HepG2 (cell line): ENCODE measurements around the gene CDH23. TPM values are rescaled to one million over a fixed set of nuclear protein-coding genes. Genes with fewer than 3 reads are reported as not detected.

Source experiments
- ATAC-seq: fragments of 200-7000 bp; cut with Tn5 transposase; 3 replicates; pipeline ENCODE4 v1.9.1; 2020; ENCODE audit warnings: mild to moderate bottlenecking, moderate library complexity
- BruUV-seq: library from RNA; stranded (reverse); fragments of 400-500 nt; replicated peaks from 2 replicates; lab custom pipeline; 2021; lab: Mats Ljungman, UMichigan
- CTCF ChIA-PET: fragments of 300-600 bp; formaldehyde crosslinking; extraction: SDS; loops from one replicate; lab custom pipeline; 2021; ENCODE audit warnings: low total read pairs, inconsistent platforms, low intra/inter-chr PET ratio; lab: Yijun Ruan, JAX
- POLR2A ChIA-PET: fragments of 350-600 bp; sonication (Branson Sonifier 250); formaldehyde crosslinking; loops from one replicate; lab custom pipeline; 2020; ENCODE audit warnings: antibody characterized with exemption, inconsistent platforms; lab: Yijun Ruan, JAX
- DNase-seq: peaks from one replicate; pipeline ENCODE4 v3.0.0-alpha.2; 2015; ENCODE audit warnings: low spot score
- FAIRE-seq: peaks from 3 replicates; lab custom pipeline; 2011; peaks lifted over from hg19 to GRCh38; lab: Jason Lieb, UNC
- H2AFZ ChIP-seq: one replicate; pipeline ENCODE4 v1.6.1; 2011; ENCODE audit warnings: low read length, inconsistent platforms
- H3K27ac ChIP-seq: fragments of 300-600 bp; 3 replicates; pipeline ENCODE4 v1.8.0; 2011; ENCODE audit warnings: mixed run types, mild to moderate bottlenecking, mixed read lengths, low read length, inconsistent platforms; ENCODE audit not compliant: insufficient read depth; ENCODE audit errors: extremely low read length
- H3K27me3 ChIP-seq, 2 experiments: fragments of 200-600 bp in 1 of 2; 2 replicates in 1 of 2; 3 replicates in 1 of 2; pipeline versions ENCODE4 v1.6.0 to v1.8.0; 2011; ENCODE audit warnings: low read length in 2 of 2, mild to moderate bottlenecking in 2 of 2, moderate library complexity in 2 of 2, inconsistent platforms in 1 of 2; ENCODE audit not compliant: insufficient read depth in 2 of 2, control insufficient read depth in 1 of 2
- H3K36me3 ChIP-seq, 2 experiments: fragments of 200-600 bp in 1 of 2; replicated peaks in 1 of 2; 2 replicates in 1 of 2; 3 replicates in 1 of 2; pipeline versions ENCODE4 v1.5.1 to v1.8.0; 2011; ENCODE audit warnings: low read length in 2 of 2, inconsistent platforms in 1 of 2; ENCODE audit not compliant: insufficient read depth in 2 of 2, control insufficient read depth in 1 of 2
- H3K4me1 ChIP-seq: 2 replicates; pipeline ENCODE4 v1.5.1; 2012; ENCODE audit warnings: low read length, inconsistent platforms; ENCODE audit not compliant: insufficient read depth
- H3K4me2 ChIP-seq: 2 replicates; pipeline ENCODE4 v1.6.0; 2011; ENCODE audit warnings: low read depth, low read length, inconsistent platforms
- H3K4me3 ChIP-seq, 3 experiments: fragments of 200-600 bp in 1 of 3; sonication (generic), shearing (Covaris generic) in 1 of 3; replicated peaks in 1 of 3; 2 replicates each; pipeline ENCODE4 v1.5.1; 2011 to 2016; ENCODE audit warnings: low read length in 3 of 3, inconsistent platforms in 2 of 3, low read depth in 2 of 3, mild to moderate bottlenecking in 2 of 3, control low read depth in 1 of 3, mixed read lengths in 1 of 3; ENCODE audit not compliant: insufficient read depth in 1 of 3
- H3K79me2 ChIP-seq: one replicate; pipeline ENCODE4 v1.6.1; 2011; ENCODE audit warnings: low read length, inconsistent platforms; ENCODE audit not compliant: insufficient read depth
- H3K9ac ChIP-seq: 2 replicates; pipeline ENCODE4 v1.6.0; 2011; ENCODE audit warnings: mild to moderate bottlenecking, low read depth, low read length, inconsistent platforms; ENCODE audit not compliant: insufficient read depth
- H3K9me3 ChIP-seq: 2 replicates; pipeline ENCODE4 v1.5.1; 2012; ENCODE audit warnings: mild to moderate bottlenecking, low read length
- H4K20me1 ChIP-seq: 2 replicates; pipeline ENCODE4 v1.6.0; 2011; ENCODE audit warnings: inconsistent platforms, mild to moderate bottlenecking, low read length, moderate library complexity; ENCODE audit not compliant: insufficient read depth
- DRAP1 ChIP-seq: IDR thresholded peaks from 2 replicates; pipeline ENCODE4 v1.6.1; 2016; ENCODE audit warnings: missing genetic modification reagents, missing compliant biosample characterization
- KDM6A ChIP-seq: IDR thresholded peaks from 2 replicates; pipeline ENCODE4 v1.6.1; 2016; ENCODE audit warnings: low read depth
- PBX2 ChIP-seq: IDR thresholded peaks from 2 replicates; pipeline ENCODE4 v1.6.1; 2016; ENCODE audit warnings: control low read depth
- PHB2 ChIP-seq: fragments of 450-650 bp; IDR thresholded peaks from 2 replicates; pipeline ENCODE4 v1.6.1; 2018; ENCODE audit not compliant: partially characterized antibody
- POLR2AphosphoS2 ChIP-seq: IDR thresholded peaks from 2 replicates; pipeline ENCODE4 v1.6.1; 2011; ENCODE audit warnings: low read depth, low read length, improper control_type of control experiment
- RBFOX2 ChIP-seq: fragments of 200-400 bp; formaldehyde crosslinking; IDR thresholded peaks from 2 replicates; pipeline ENCODE4 v1.6.1; 2017; ENCODE audit warnings: low read depth, mild to moderate bottlenecking, low read length
- SMAD3 ChIP-seq: sonication (generic); formaldehyde crosslinking; IDR thresholded peaks from 2 replicates; pipeline ENCODE4 v1.4.0; 2020; ENCODE audit warnings: missing genetic modification reagents
- ZMYM2 ChIP-seq: sonication (generic); formaldehyde crosslinking; IDR thresholded peaks from 2 replicates; pipeline ENCODE4 v1.8.0; 2022; ENCODE audit warnings: mild to moderate bottlenecking, missing genetic modification reagents
- ZNF260 ChIP-seq: sonication (generic); formaldehyde crosslinking; IDR thresholded peaks from 2 replicates; pipeline ENCODE4 v1.4.0; 2020; ENCODE audit warnings: missing genetic modification reagents, low read depth, mild to moderate bottlenecking, borderline replicate concordance
- ZNF33A ChIP-seq: sonication (generic); formaldehyde crosslinking; IDR thresholded peaks from 2 replicates; pipeline ENCODE4 v1.5.1; 2020; ENCODE audit warnings: missing genetic modification reagents, mild to moderate bottlenecking, moderate library complexity, borderline replicate concordance
- ZZZ3 ChIP-seq: sonication (generic); formaldehyde crosslinking; IDR thresholded peaks from 2 replicates; pipeline ENCODE4 v1.4.0; 2020; ENCODE audit warnings: missing genetic modification reagents, mild to moderate bottlenecking, borderline replicate concordance
- whole genome bisulfite sequencing: methylation state at CpG from one replicate; pipeline ENCODE4 v1.1.6; 2017; ENCODE audit warnings: low lambda C conversion rate; 5-methylcytosine and 5-hydroxymethylcytosine counted together
- in situ Hi-C: cut with HindIII; loops from 2 replicates; pipeline ENCODE4 v1.10.0; 2017; ENCODE audit warnings: low pct_unique_long_range_greater_than_20kb; ENCODE audit not compliant: extremely low pct_ligation_motif_present
- intact Hi-C: fragments of 100-400 bp; cut with micrococcal nuclease; formaldehyde crosslinking; loops from one replicate; pipeline ENCODE4 v1.10.0; 2022; ENCODE audit not compliant: unreplicated experiment
- polyA plus RNA-seq, 8 experiments: library from polyadenylated mRNA; depleted of rRNA in 3 of 8; stranded (reverse) in 7 of 8; unstranded in 1 of 8; fragments of >200 nt; fragmentation: Illumina TruSeq in 4 of 8; extraction: Trizol in 4 of 8; gene quantifications; 2 replicates each; pipeline versions ENCODE4 v1.2.1 to v1.2.3, GENCODE V29; 2011 to 2016; ENCODE audit warnings: low read depth in 4 of 8, missing spikeins in 1 of 8, mixed read lengths in 1 of 8; ENCODE audit not compliant: insufficient read depth in 1 of 8
- total RNA-seq, 5 experiments: library from RNA; depleted of rRNA; stranded (reverse); fragments of >200 nt; fragmentation: Illumina TruSeq; extraction: Trizol; gene quantifications; 2 replicates each; pipeline ENCODE4 v1.2.3, GENCODE V29; 2016; ENCODE audit warnings: low read depth in 1 of 5

The CDH23 gene
- total and polyA plus RNA-seq, 2 of the 13 experiments (the other 11 are each of a cell fraction or from before 2014, with no cell fraction given): 0.13 TPM; not detected in 1

GRCh38 chr10:71365366-71365765 is 31.4 kb upstream of the CDH23 start:
- Histone ChIP-seq H3K27me3 (no peaks in the 10 kb centered on the region), H2AFZ (no peak overlapping the region), H4K20me1 (no peaks in the 10 kb centered on the region), H3K27ac (no peak overlapping the region), H3K4me1 (peaks cover 19% of the 10 kb centered on the region), H3K9me3 (no peaks in the 10 kb centered on the region), H3K36me3 (peaks cover 11 to 13% of the 10 kb centered on the region in 2 experiments; a peak in 4 of 5 replicates), H3K79me2 (no peaks in the 10 kb centered on the region), H3K4me2 (no peak overlapping the region), H3K9ac (no peak overlapping the region), H3K4me3 (no peak overlapping the region)
- FAIRE-seq (no peak), DNase-seq (no peak), ATAC-seq (no peak)
- TF ChIP-seq PBX2 (CRISPR knock-in tag): no peak
- TF ChIP-seq SMAD3 (CRISPR knock-in tag): no peak
- no peak for TF ChIP-seq ZNF260 (CRISPR knock-in tag)
- no peak for TF ChIP-seq ZNF33A
- CTCF ChIA-PET: no interaction called here
- in situ Hi-C loops (no loop called here), intact Hi-C loops (no loop called here)
- 99% methylated on average over 6 of the region's 6 CpGs for WGBS
- no TSS peak for BruUV-seq
- POLR2A ChIA-PET: interaction anchor here (1.1 kb wide), 2 partner anchors 31 to 43 kb away, joined by 3 read pairs; no protein-coding TSS in a partner anchor

- in situ Hi-C loops (no loop called here), intact Hi-C loops (no loop called here)
- ChIA-PET CTCF (no interaction called here), POLR2A (interaction anchor here (1.1 kb wide), 1 partner anchor 44 kb away, joined by 3 read pairs; no protein-coding TSS in a partner anchor)
- no peak for ATAC-seq
- H3K9ac ChIP-seq: no peak overlapping the region
- no peak overlapping the region for H2AFZ ChIP-seq
- H3K79me2 ChIP-seq: no peaks in the 10 kb centered on the region
- peaks cover 10 to 11% of the 10 kb centered on the region in 2 experiments; a peak in 4 of 5 replicates for H3K36me3 ChIP-seq
- H3K4me2 ChIP-seq: no peak overlapping the region
- no peak for TF ChIP-seq POLR2AphosphoS2
- TF ChIP-seq ZMYM2: no peak
- TF ChIP-seq KDM6A: no peak
- no peak for TF ChIP-seq DRAP1 (CRISPR knock-in tag)
- TF ChIP-seq PHB2: no peak
- TF ChIP-seq ZZZ3 (CRISPR knock-in tag): no peak
- TF ChIP-seq RBFOX2: no peak
- H3K27ac ChIP-seq: no peak overlapping the region
- no peak for FAIRE-seq
- no TSS peak for BruUV-seq
- 93% methylated on average over 5 of the region's 8 CpGs for WGBS
- DNase-seq: no peak
- H3K4me3 ChIP-seq: no peak overlapping the region
- H3K9me3 ChIP-seq: no peaks in the 10 kb centered on the region
- H3K27me3 ChIP-seq: no peaks in the 10 kb centered on the region
- H3K4me1 ChIP-seq: peaks cover 19% of the 10 kb centered on the region
- H4K20me1 ChIP-seq: no peaks in the 10 kb centered on the region
Observed at GRCh38 chr10:71366690-71367089, 30.0 kb upstream of the CDH23 start.
